Brain microvascular endothelial cell (primary cell): Measurements from ENCODE around the gene SLC29A1.

Experiments used
- DNase-seq: peaks from one replicate; pipeline ENCODE4 v3.0.0-alpha.2; 2020
- H3K27ac ChIP-seq: fragments of 250-450 bp; sonication (Bioruptor Pico); 2 replicates; pipeline ENCODE4 v1.5.1; 2020; ENCODE audit warnings: mild to moderate bottlenecking, moderate library complexity
- H3K27me3 ChIP-seq: fragments of 250-450 bp; sonication (Bioruptor Pico); replicated peaks from 2 replicates; pipeline ENCODE4 v1.5.1; 2020; ENCODE audit warnings: mild to moderate bottlenecking
- H3K36me3 ChIP-seq: fragments of 250-450 bp; sonication (Bioruptor Pico); replicated peaks from 2 replicates; pipeline ENCODE4 v1.5.1; 2020; ENCODE audit warnings: mild to moderate bottlenecking
- H3K4me3 ChIP-seq: 2 replicates; pipeline ENCODE4 v1.5.1; 2011; ENCODE audit warnings: low read depth, mild to moderate bottlenecking, control low read depth, low read length, moderate library complexity
- CTCF ChIP-seq: IDR thresholded peaks from 2 replicates; pipeline ENCODE4 v1.5.1; 2011; ENCODE audit warnings: low read depth, mild to moderate bottlenecking, moderate library complexity, low read length, control low read depth, inconsistent platforms; ENCODE audit errors: missing control alignments
- in situ Hi-C: cut with HindIII; loops from 2 replicates; pipeline ENCODE4 v1.10.0; 2017; ENCODE audit warnings: low sequenced_read_pairs, low pct_ligation_motif_present

Gene SLC29A1

GRCh38 chr6:44217332-44218143, 5.9 kb upstream of the SLC29A1 start:
- no peak overlapping the region for H3K27ac ChIP-seq
- H3K36me3 ChIP-seq = no peaks in the 10 kb centered on the region
- no peaks in the 10 kb centered on the region for H3K27me3 ChIP-seq
- H3K4me3 ChIP-seq = no peak overlapping the region
- in situ Hi-C loops = no loop called here
- no peak for TF ChIP-seq CTCF
- peak; percentile 38 for DNase-seq

- H3K27ac ChIP-seq = no peak overlapping the region
- no peak for DNase-seq
- no peak for TF ChIP-seq CTCF
- no peaks in the 10 kb centered on the region for H3K36me3 ChIP-seq
- in situ Hi-C loops = no loop called here
- H3K4me3 ChIP-seq = peak overlapping the region; percentile 42
- H3K27me3 ChIP-seq = no peaks in the 10 kb centered on the region
Measured at GRCh38 chr6:44219053-44219814, 4.2 kb upstream of the SLC29A1 start.

DNA sequence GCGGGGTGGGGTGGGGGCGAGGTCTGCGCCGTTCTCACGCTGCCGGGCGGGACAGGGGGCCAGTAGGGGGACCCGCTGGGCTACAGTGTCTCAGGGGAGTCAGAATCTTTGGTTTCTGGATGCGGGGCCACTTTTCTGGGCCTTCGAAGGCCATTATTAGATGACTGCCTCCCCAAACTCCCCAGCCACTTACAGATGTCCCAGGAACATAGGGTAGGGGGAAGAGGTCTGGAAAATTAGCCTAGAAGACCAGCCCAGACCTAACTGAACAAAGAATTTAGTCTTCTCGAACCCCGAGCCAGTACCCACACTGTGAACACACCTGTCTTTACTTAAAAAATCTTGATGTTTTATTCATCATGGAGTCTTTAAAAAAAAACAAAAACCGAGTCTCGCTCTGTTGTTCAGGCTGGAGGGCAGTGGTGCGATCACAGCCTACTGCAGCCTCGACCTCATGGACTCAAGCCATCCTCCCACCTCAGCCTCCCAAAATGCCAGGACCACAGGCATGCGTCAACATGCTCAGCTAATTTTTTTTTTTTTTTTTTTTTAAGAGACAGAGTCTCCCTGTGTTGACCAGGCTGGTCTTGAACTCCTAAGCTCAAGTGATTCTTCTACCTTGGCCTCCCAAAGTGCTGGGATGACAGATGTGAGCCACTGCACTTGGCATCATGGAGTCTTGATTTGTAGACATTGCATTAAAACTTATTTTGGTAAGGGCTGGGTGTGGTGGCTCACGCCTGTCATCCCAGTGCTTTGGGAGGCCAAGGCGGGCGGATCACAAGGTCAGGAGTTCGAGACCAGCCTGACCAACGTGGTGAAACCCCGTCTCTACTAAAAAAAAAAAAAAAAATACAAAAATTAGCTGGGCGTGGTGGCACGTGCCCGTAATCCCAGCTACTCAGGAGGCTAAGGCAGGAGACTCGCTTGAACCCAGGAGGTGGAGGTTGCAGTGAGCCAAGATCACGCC, 3.3 kb upstream of the SLC29A1 start:
- no peak for DNase-seq
- H3K4me3 ChIP-seq = peak overlapping the region; percentile 1
- H3K27me3 ChIP-seq = no peaks in the 10 kb centered on the region
- no peaks in the 10 kb centered on the region for H3K36me3 ChIP-seq
- H3K27ac ChIP-seq = no peak overlapping the region
- in situ Hi-C loops = no loop called here
- TF ChIP-seq CTCF = no peak

- no peak for TF ChIP-seq CTCF
- Histone ChIP-seq H3K27me3 (no peaks in the 10 kb centered on the region), H3K27ac (no peak overlapping the region), H3K4me3 (no peak overlapping the region), H3K36me3 (no peaks in the 10 kb centered on the region)
- in situ Hi-C loops = no loop called here
- DNase-seq = no peak
Measured at GRCh38 chr6:44220913-44221290, 2.5 kb upstream of the SLC29A1 start.

DNA sequence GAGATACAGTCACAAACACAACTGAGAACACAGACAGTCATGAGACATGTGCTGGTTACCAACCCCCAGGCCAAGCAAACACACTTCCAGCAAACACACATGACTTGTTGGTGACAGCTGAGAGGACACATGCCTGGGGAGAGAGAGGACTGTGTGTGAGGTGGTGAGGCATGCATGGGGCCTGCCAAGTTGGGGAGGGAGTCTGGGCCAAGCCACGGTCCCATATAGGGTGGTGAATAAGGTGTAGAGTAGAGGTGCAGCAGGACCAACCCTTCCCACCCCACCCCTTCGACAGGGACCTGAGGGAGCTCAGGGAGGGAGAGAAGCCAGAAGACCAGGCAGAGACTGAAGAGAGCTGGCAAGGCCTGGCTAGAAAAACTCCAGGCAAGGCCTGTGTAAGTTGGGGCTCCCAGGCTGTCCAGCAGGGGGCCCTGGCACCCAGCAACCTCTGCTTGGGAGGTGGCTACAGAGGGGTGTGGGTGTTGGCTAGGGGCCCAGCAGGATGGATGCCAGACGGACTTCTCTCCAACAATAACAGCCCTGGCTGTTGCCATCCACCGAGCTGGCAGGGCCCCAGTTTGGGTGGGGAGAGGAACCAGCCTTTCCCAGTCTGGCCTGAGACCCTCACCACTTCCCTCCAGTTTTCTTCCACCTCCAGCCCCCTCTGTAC, 2.0 kb upstream of the SLC29A1 start:
- no peak overlapping the region for H3K27ac ChIP-seq
- in situ Hi-C loops = no loop called here

More for the DNA sequence above, 2.0 kb upstream of the SLC29A1 start:
- peak; percentile 58 for DNase-seq
- no peaks in the 10 kb centered on the region for H3K36me3 ChIP-seq
- no peak overlapping the region for H3K4me3 ChIP-seq
- no peaks in the 10 kb centered on the region for H3K27me3 ChIP-seq
- TF ChIP-seq CTCF = peak; percentile 91
